ENCODE measurements around the gene TMEM145.

Gene TMEM145

DNA sequence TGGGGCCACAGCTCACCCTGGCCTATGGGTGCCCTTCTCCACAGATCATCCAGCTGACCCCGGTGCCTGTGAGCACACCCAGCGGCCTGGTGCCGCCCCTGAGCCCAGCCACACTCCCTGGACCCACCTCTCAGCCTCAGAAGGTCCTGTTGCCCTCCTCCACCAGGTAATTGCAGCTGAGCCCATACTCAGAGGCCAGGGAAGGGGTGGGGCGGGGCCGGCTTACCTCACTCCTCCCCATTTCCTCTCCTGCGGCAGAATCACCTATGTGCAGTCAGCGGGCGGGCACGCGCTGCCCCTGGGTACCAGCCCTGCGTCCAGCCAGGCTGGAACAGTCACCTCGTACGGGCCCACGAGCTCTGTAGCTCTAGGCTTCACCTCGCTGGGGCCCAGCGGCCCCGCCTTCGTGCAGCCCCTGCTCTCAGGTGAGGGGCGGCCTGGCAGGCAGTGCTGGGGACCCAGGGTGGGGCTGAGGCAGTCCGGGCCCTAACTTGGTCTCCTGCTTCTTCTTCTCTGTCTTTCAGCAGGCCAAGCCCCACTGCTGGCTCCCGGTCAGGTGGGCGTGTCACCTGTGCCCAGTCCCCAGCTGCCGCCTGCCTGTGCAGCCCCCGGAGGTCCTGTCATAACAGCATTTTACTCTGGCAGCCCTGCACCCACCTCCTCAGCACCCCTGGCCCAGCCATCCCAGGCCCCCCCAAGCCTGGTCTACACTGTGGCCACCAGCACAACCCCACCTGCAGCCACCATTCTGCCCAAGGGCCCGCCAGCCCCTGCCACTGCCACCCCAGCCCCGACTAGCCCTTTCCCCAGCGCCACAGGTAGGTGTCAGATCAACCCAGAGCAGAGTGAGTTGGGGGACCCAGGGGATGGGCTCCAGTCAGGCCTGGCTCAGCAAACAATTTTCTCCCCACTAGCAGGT, 20.8 kb upstream of the TMEM145 start:
- no peak for DNase-seq (ENCODE audit: extremely low read depth, low read depth)
- TF ChIP-seq CTCF (IDR thresholded peaks at IDR 0.05; ENCODE audit: low read depth, low read length) = no peak

DNA sequence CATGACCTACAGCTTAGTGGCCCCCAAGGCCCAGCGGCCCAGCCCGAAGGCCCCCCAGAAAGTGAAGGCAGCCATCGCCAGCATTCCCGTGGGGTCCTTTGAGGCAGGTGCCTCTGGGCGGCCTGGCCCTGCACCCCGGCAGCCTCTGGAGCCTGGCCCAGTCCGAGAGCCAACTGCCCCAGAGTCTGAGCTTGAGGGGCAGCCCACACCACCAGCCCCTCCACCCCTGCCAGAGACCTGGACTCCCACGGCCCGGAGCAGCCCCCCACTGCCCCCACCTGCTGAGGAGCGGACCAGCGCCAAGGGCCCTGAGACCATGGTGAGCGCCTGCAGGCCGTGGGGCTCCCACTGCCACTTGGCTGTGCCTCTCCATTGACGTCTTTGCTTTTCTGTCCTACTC, 20.1 kb upstream of the TMEM145 start:
- no peak for DNase-seq (ENCODE audit: extremely low read depth, low read depth)
- no peak for TF ChIP-seq CTCF (IDR thresholded peaks at IDR 0.05; ENCODE audit: low read depth, low read length)

DNA sequence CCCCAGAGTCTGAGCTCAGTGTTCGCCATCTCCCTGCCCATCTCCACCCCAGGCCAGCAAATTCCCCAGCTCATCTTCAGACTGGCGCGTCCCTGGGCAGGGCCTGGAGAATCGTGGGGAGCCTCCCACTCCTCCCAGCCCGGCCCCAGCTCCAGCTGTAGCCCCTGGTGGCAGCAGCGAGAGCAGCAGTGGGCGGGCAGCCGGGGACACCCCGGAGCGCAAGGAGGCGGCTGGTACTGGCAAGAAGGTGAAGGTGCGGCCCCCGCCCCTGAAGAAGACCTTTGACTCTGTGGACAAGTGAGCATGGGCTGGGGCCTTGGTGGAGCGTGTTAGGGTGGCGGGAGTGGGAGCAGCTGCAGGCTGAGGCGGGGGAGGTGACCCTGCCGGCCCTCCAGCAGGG, 19.6 kb upstream of the TMEM145 start:
- no peak for DNase-seq (ENCODE audit: extremely low read depth, low read depth)

DNA sequence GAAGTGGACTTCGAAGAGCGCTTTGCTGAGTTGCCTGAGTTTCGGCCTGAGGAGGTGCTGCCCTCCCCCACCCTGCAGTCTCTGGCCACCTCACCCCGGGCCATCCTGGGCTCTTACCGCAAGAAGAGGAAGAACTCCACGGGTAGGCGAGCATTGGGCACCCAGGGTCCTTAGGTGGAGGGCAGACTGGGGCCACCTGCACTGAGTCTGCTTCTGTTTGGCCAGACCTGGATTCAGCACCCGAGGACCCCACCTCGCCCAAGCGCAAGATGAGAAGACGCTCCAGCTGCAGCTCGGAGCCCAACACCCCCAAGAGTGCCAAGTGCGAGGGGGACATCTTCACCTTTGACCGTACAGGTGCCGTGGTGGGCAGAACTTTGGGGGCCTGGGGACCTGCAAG, 19.2 kb upstream of the TMEM145 start:
- TF ChIP-seq CTCF (IDR thresholded peaks at IDR 0.05; ENCODE audit: low read depth, low read length) = no peak
- no peak for DNase-seq (ENCODE audit: extremely low read depth, low read depth)

More for the DNA sequence above, 19.6 kb upstream of the TMEM145 start:
- TF ChIP-seq CTCF (IDR thresholded peaks at IDR 0.05; ENCODE audit: low read depth, low read length) = no peak

DNA sequence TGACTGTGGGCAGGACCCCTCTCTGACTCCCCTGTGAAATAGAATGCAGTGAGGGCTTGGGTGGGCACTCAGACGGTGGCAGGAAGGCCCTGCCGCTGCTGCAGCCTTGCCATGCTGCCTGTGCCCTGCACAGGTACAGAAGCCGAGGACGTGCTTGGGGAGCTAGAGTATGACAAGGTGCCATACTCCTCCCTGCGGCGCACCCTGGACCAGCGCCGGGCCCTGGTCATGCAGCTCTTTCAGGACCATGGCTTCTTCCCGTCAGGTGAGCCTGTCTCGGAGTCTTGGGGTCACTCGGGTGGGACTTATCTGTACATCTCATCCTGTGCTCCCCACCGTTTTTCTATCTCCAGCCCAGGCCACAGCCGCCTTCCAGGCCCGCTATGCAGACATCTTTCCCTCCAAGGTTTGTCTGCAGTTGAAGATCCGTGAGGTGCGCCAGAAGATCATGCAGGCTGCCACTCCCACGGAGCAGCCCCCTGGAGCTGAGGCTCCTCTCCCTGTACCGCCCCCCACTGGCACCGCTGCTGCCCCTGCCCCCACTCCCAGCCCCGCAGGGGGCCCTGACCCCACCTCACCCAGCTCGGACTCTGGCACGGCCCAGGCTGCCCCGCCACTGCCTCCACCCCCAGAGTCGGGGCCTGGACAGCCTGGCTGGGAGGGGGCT, 18.5 kb upstream of the TMEM145 start:
- DNase-seq (ENCODE audit: extremely low read depth, low read depth) = no peak
- no peak for TF ChIP-seq CTCF (IDR thresholded peaks at IDR 0.05; ENCODE audit: low read depth, low read length)

DNA sequence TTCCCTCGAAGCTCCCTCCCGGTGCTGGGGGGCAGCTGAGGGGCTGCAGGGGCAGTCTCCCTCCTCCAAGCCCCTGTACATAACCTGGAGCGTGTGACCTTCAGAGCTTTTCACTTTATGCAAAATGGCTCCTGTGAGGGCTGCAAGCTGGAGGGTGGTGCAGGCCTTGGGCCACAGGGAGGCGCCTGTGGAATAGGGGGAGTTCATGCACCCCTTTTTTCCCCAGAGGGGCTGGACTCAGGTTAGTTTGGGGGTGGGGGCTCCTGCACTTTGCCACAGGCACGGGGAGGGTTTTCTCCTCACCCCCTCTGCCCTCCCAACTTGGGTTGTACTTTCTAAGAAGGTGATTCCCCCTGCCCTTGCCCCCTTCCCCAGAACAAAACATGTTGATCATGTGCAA, 17.8 kb upstream of the TMEM145 start:
- no peak for DNase-seq (ENCODE audit: extremely low read depth, low read depth)
- TF ChIP-seq CTCF (IDR thresholded peaks at IDR 0.05; ENCODE audit: low read depth, low read length) = no peak; the same call in 1 of the 2 replicates

All from AG09319 (cell line).